Left lung (tissue), 10 donors: ENCODE results near the gene PRKG1. TPM values are rescaled to one million over a fixed set of nuclear protein-coding genes. Genes with fewer than 3 reads are reported as not detected.

Source experiments
- ATAC-seq: fragments of 200-7000 bp; cut with Tn5 transposase; one replicate; pipeline ENCODE4 v1.9.1; 2020; ENCODE audit warnings: moderate library complexity
- DNase-seq, 4 donors: peaks; one replicate each; pipeline ENCODE4 v3.0.0-alpha.2; 2013 to 2020
- H3K27ac ChIP-seq, 2 donors: fragments of 200-600 bp; sonication (generic) in 1 of 2; one replicate each; pipeline versions ENCODE4 v1.5.0 to v1.8.0; 2020 to 2021
- H3K27me3 ChIP-seq, 2 donors: fragments of 200-600 bp; sonication (generic) in 1 of 2; one replicate each; pipeline versions ENCODE4 v1.5.0 to v1.8.0; 2020 to 2021
- H3K36me3 ChIP-seq, 2 donors: fragments of 200-600 bp; sonication (generic) in 1 of 2; one replicate each; pipeline versions ENCODE4 v1.5.0 to v1.8.0; 2020 to 2021
- H3K4me1 ChIP-seq, 2 donors: fragments of 200-600 bp; one replicate each; pipeline ENCODE4 v1.8.0; 2021
- H3K4me3 ChIP-seq, 2 donors: fragments of 200-600 bp; sonication (generic) in 1 of 2; one replicate each; pipeline versions ENCODE4 v1.5.0 to v1.8.0; 2020 to 2021; ENCODE audit warnings: mild to moderate bottlenecking in 1 of 2
- H3K9me3 ChIP-seq, 2 donors: fragments of 200-600 bp; sonication (generic) in 1 of 2; one replicate each; pipeline versions ENCODE4 v1.5.0 to v1.8.0; 2020 to 2021
- intact Hi-C, 2 donors: fragments of 100-400 bp; cut with DNase I; formaldehyde crosslinking; loops; one replicate each; pipeline versions ENCODE4 v1.11.2 to v1.14.2; 2022
- polyA plus RNA-seq, 6 donors: library from polyadenylated mRNA; unstranded; fragments of 120-200 nt; gene quantifications; one replicate each; pipeline ENCODE4 v1.2.1, GENCODE V29; 2013; ENCODE audit not compliant: insufficient read length in 6 of 6
- total RNA-seq, 2 donors: library from RNA; stranded (reverse); fragmentation: NEBNext Ultra II Directional; extraction: Animal tissue kit (Norgen Biotek cat#: 25700); gene quantifications; one replicate each; pipeline ENCODE4 v1.2.1, GENCODE V29; 2021
- TF ChIP-seq, protein P1 (sequence below), 2 donors: fragments of 200-600 bp; sonication (generic) in 1 of 2; IDR thresholded peaks; one replicate each; pipeline versions ENCODE4 v1.5.0 to v1.8.0; 2021; ENCODE audit warnings: antibody characterized with exemption in 2 of 2
- donor health status: DM: no; HTN: yes; CAD: no.
- donor health status: DM: no; HTN: no; CAD: no.

Gene PRKG1
- total and polyA plus RNA-seq, 8 donors = 15.6 to 29.0 (median 17.8) TPM

DNA sequence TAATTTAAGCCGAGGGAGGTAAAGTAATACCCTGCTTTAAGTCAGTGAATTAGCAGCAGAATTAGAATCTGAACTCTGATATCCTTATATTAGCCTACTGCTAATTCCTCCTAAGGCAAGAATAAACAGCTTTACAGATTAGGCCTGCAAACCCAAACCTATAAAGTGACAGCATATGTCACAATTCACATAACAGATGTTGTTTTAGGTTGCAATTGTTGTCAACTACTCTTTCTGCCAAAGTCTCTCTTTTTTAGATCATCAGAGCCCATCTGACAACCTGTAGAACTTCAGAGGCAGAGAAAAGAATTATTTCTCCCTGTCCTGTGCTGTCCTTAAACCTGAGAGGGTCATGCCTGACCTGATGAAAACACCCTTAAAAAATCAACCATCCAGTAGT is 167.2 kb downstream of the PRKG1 start:
- no peaks in the 10 kb centered on the region for H3K27me3 ChIP-seq
- H3K27ac ChIP-seq = no peak overlapping the region
- no peaks in the 10 kb centered on the region for H3K4me1 ChIP-seq
- TF ChIP-seq, protein P1, sequence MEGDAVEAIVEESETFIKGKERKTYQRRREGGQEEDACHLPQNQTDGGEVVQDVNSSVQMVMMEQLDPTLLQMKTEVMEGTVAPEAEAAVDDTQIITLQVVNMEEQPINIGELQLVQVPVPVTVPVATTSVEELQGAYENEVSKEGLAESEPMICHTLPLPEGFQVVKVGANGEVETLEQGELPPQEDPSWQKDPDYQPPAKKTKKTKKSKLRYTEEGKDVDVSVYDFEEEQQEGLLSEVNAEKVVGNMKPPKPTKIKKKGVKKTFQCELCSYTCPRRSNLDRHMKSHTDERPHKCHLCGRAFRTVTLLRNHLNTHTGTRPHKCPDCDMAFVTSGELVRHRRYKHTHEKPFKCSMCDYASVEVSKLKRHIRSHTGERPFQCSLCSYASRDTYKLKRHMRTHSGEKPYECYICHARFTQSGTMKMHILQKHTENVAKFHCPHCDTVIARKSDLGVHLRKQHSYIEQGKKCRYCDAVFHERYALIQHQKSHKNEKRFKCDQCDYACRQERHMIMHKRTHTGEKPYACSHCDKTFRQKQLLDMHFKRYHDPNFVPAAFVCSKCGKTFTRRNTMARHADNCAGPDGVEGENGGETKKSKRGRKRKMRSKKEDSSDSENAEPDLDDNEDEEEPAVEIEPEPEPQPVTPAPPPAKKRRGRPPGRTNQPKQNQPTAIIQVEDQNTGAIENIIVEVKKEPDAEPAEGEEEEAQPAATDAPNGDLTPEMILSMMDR (IDR thresholded peaks at IDR 0.05) = no peak
- no peaks in the 10 kb centered on the region for H3K36me3 ChIP-seq
- intact Hi-C loops = no loop called here
- ATAC-seq = no peak
- H3K4me3 ChIP-seq = no peak overlapping the region
- H3K9me3 ChIP-seq = no peaks in the 10 kb centered on the region
- DNase-seq = no peak

GRCh38 chr10:51242393-51242792 is 168.1 kb downstream of the PRKG1 start:
- intact Hi-C loops = no loop called here
- no peak for ATAC-seq

GRCh38 chr10:51244309-51244708 is 170.0 kb downstream of the PRKG1 start:
- H3K4me1 ChIP-seq = no peaks in the 10 kb centered on the region
- H3K4me3 ChIP-seq = no peak overlapping the region
- intact Hi-C loops = no loop called here
- DNase-seq = no peak
- no peak for ATAC-seq
- no peak overlapping the region for H3K27ac ChIP-seq
- H3K27me3 ChIP-seq = no peaks in the 10 kb centered on the region
- TF ChIP-seq, protein P1 (IDR thresholded peaks at IDR 0.05) = no peak
- H3K36me3 ChIP-seq = no peaks in the 10 kb centered on the region
- H3K9me3 ChIP-seq = no peaks in the 10 kb centered on the region

More at GRCh38 chr10:51242393-51242792, 168.1 kb downstream of the PRKG1 start:
- Histone ChIP-seq H3K27me3 (no peaks in the 10 kb centered on the region), H3K9me3 (no peaks in the 10 kb centered on the region), H3K27ac (no peak overlapping the region), H3K4me3 (no peak overlapping the region), H3K36me3 (no peaks in the 10 kb centered on the region), H3K4me1 (no peaks in the 10 kb centered on the region)
- no peak for DNase-seq
- TF ChIP-seq, protein P1 (IDR thresholded peaks at IDR 0.05) = no peak

- Histone ChIP-seq H3K27ac (no peak overlapping the region), H3K27me3 (no peaks in the 10 kb centered on the region), H3K36me3 (no peaks in the 10 kb centered on the region), H3K9me3 (no peaks in the 10 kb centered on the region), H3K4me1 (no peaks in the 10 kb centered on the region), H3K4me3 (no peak overlapping the region)
- intact Hi-C loops = no loop called here
- TF ChIP-seq, protein P1 (IDR thresholded peaks at IDR 0.05) = no peak
- ATAC-seq = no peak
- DNase-seq = peak in 1 of 4 donors; percentile 23
These were observed 170.6 kb downstream of the PRKG1 start for GRCh38 chr10:51244748-51245490.

DNA sequence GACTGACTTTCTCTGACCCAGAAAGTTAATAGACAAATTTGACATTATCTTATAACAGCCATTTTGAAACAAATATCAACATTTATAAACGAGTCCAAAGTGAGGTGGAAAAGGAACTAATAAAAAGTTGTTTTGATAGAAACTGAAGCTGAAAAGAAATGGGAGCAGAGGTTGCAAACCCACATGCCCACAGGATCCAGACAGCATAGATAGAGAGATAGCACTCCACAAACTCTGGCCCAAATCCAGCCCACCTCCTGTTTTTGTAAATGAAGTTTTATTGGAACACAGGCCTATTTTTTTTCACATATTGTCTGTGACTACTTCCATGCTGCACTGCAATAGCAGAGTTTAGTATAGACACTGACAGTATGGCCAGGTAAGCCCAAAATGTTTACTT is 171.9 kb downstream of the PRKG1 start:
- ATAC-seq (no peak), DNase-seq (no peak)
- no peak overlapping the region for H3K27ac ChIP-seq
- H3K9me3 ChIP-seq = no peaks in the 10 kb centered on the region
- intact Hi-C loops = no loop called here
- H3K4me1 ChIP-seq = no peaks in the 10 kb centered on the region
- TF ChIP-seq, protein P1 (IDR thresholded peaks at IDR 0.05) = no peak
- no peaks in the 10 kb centered on the region for H3K27me3 ChIP-seq
- no peak overlapping the region for H3K4me3 ChIP-seq
- H3K36me3 ChIP-seq = no peaks in the 10 kb centered on the region
